H9 (cell line): Measurements from ENCODE around the gene TBC1D5. TPM values are rescaled to one million over a fixed set of nuclear protein-coding genes. Genes with fewer than 3 reads are reported as not detected.

Experiments
- DNase-seq: peaks from one replicate; pipeline ENCODE4 v3.0.0-alpha.2; 2017
- H2AFZ ChIP-seq: one replicate; pipeline ENCODE4 v1.6.1; 2013; ENCODE audit warnings: mild to moderate bottlenecking, low read length, control low read depth, moderate library complexity
- H2AK5ac ChIP-seq: 2 replicates; pipeline ENCODE4 v1.6.1; 2013; ENCODE audit warnings: low read length, control low read depth, mixed read lengths; ENCODE audit not compliant: insufficient read length
- H2BK120ac ChIP-seq: one replicate; pipeline ENCODE4 v1.6.1; 2013; ENCODE audit warnings: low read depth, mild to moderate bottlenecking, low read length, control low read depth, inconsistent platforms; ENCODE audit not compliant: poor library complexity, severe bottlenecking
- H2BK12ac ChIP-seq: 2 replicates; pipeline ENCODE4 v1.6.1; 2013; ENCODE audit warnings: low read length, control low read depth, mixed read lengths, low read depth; ENCODE audit not compliant: insufficient read length
- H2BK15ac ChIP-seq: 2 replicates; pipeline ENCODE4 v1.6.1; 2013; ENCODE audit warnings: low read depth, low read length, control low read depth
- H2BK20ac ChIP-seq: one replicate; pipeline ENCODE4 v1.6.1; 2013; ENCODE audit warnings: low read depth, mild to moderate bottlenecking, low read length, control low read depth, inconsistent platforms; ENCODE audit not compliant: poor library complexity, severe bottlenecking
- H2BK5ac ChIP-seq: 2 replicates; pipeline ENCODE4 v1.6.1; 2013; ENCODE audit warnings: low read length, control low read depth, mixed read lengths; ENCODE audit not compliant: insufficient read length
- H3K14ac ChIP-seq: 2 replicates; pipeline ENCODE4 v1.6.1; 2013; ENCODE audit warnings: low read length, control low read depth; ENCODE audit not compliant: insufficient read depth
- H3K18ac ChIP-seq: 2 replicates; pipeline ENCODE4 v1.6.1; 2013; ENCODE audit warnings: low read depth, mild to moderate bottlenecking, mixed read lengths, low read length, control low read depth; ENCODE audit not compliant: insufficient read length
- H3K23ac ChIP-seq: 2 replicates; pipeline ENCODE4 v1.6.1; 2013; ENCODE audit warnings: low read length, control low read depth, mixed read lengths, low read depth; ENCODE audit not compliant: insufficient read length
- H3K23me2 ChIP-seq: 2 replicates; pipeline ENCODE4 v1.6.1; 2013; ENCODE audit warnings: low read depth, mild to moderate bottlenecking, mixed read lengths, low read length, control low read depth; ENCODE audit not compliant: insufficient read length, poor library complexity, severe bottlenecking
- H3K27ac ChIP-seq: 2 replicates; pipeline ENCODE4 v1.5.1; 2013; ENCODE audit warnings: low read length, control low read depth, mixed read lengths, low read depth; ENCODE audit not compliant: insufficient read length
- H3K27me3 ChIP-seq: 2 replicates; pipeline ENCODE4 v1.6.1; 2013; ENCODE audit warnings: low read length, control low read depth, inconsistent platforms; ENCODE audit not compliant: insufficient read depth
- H3K4ac ChIP-seq: 2 replicates; pipeline ENCODE4 v1.6.1; 2013; ENCODE audit warnings: low read depth, mild to moderate bottlenecking, control low read depth, inconsistent platforms, low read length, moderate library complexity
- H3K4me1 ChIP-seq: 2 replicates; pipeline ENCODE4 v1.6.1; 2013; ENCODE audit warnings: low read length, control low read depth, inconsistent platforms; ENCODE audit not compliant: insufficient read depth
- H3K4me2 ChIP-seq: 2 replicates; pipeline ENCODE4 v1.6.1; 2013; ENCODE audit warnings: low read length, control low read depth, mixed read lengths; ENCODE audit not compliant: insufficient read length, insufficient read depth
- H3K56ac ChIP-seq: 2 replicates; pipeline ENCODE4 v1.6.1; 2013; ENCODE audit warnings: low read depth, mild to moderate bottlenecking, mixed read lengths, low read length, control low read depth; ENCODE audit not compliant: insufficient read length
- H3K79me1 ChIP-seq: 2 replicates; pipeline ENCODE4 v1.6.1; 2013; ENCODE audit warnings: low read depth, mild to moderate bottlenecking, moderate library complexity, low read length, control low read depth, inconsistent platforms; ENCODE audit not compliant: insufficient read depth, poor library complexity, severe bottlenecking
- H3K79me2 ChIP-seq: 2 replicates; pipeline ENCODE4 v1.6.1; 2013; ENCODE audit warnings: low read length, control low read depth, inconsistent platforms; ENCODE audit not compliant: insufficient read depth
- H3K9ac ChIP-seq: 2 replicates; pipeline ENCODE4 v1.6.1; 2013; ENCODE audit warnings: low read length, control low read depth, mixed read lengths; ENCODE audit not compliant: insufficient read length; ENCODE audit errors: extremely low read depth
- H3K9me3 ChIP-seq: one replicate; pipeline ENCODE4 v1.6.1; 2013; ENCODE audit warnings: low read depth, low read length, inconsistent platforms; ENCODE audit not compliant: control insufficient read depth
- H3T11ph ChIP-seq: one replicate; pipeline ENCODE4 v1.6.1; 2013; ENCODE audit warnings: mild to moderate bottlenecking, low read length, control low read depth, inconsistent platforms
- H4K20me1 ChIP-seq: one replicate; pipeline ENCODE4 v1.6.1; 2013; ENCODE audit not compliant: control insufficient read depth, insufficient read length, insufficient read depth
- H4K5ac ChIP-seq: 2 replicates; pipeline ENCODE4 v1.6.1; 2013; ENCODE audit warnings: low read depth, mild to moderate bottlenecking, mixed read lengths, low read length, control low read depth; ENCODE audit not compliant: insufficient read length
- H4K8ac ChIP-seq: replicated peaks from 2 replicates; pipeline ENCODE4 v1.6.1; 2013; ENCODE audit warnings: low read length, control low read depth, mixed read lengths, low read depth; ENCODE audit not compliant: insufficient read length
- H4K91ac ChIP-seq: 2 replicates; pipeline ENCODE4 v1.6.1; 2013; ENCODE audit warnings: low read depth, mild to moderate bottlenecking, moderate library complexity, mixed read lengths, low read length, control low read depth; ENCODE audit not compliant: insufficient read length
- H3K27ac Mint-ChIP-seq, 3 experiments: 2 replicates in 2 of 3; 3 replicates in 1 of 3; pipeline ENCODE4 v1.8.0; 2020 to 2021; ENCODE audit warnings: mixed read lengths in 3 of 3, mild to moderate bottlenecking in 1 of 3, moderate library complexity in 1 of 3
- H3K27me3 Mint-ChIP-seq: 2 replicates; pipeline ENCODE4 v1.8.0; 2021; ENCODE audit warnings: low read depth, mild to moderate bottlenecking, moderate library complexity, mixed read lengths
- H3K36me3 Mint-ChIP-seq, 3 experiments: 2 replicates in 2 of 3; 3 replicates in 1 of 3; pipeline ENCODE4 v1.8.0; 2020 to 2021; ENCODE audit warnings: low read depth in 3 of 3, mixed read lengths in 3 of 3; ENCODE audit not compliant: insufficient read depth in 1 of 3
- H3K4me1 Mint-ChIP-seq, 2 experiments: 2 replicates each; pipeline ENCODE4 v1.8.0; 2020; ENCODE audit warnings: mixed read lengths in 2 of 2
- H3K4me3 Mint-ChIP-seq, 2 experiments: 2 replicates in 1 of 2; 3 replicates in 1 of 2; pipeline ENCODE4 v1.8.0; 2020 to 2021; ENCODE audit warnings: mild to moderate bottlenecking in 2 of 2, mixed read lengths in 2 of 2, moderate library complexity in 1 of 2
- H3K9me3 Mint-ChIP-seq, 2 experiments: 2 replicates in 1 of 2; 3 replicates in 1 of 2; pipeline ENCODE4 v1.8.0; 2020; ENCODE audit warnings: mild to moderate bottlenecking in 2 of 2, mixed read lengths in 2 of 2, moderate library complexity in 1 of 2
- CTCF ChIP-seq: fragments of 200-600 bp; sonication (generic); conservative IDR thresholded peaks from 3 replicates; pipeline ENCODE4 v1.8.0; 2021; ENCODE audit warnings: antibody characterized with exemption, mild to moderate bottlenecking
- WGBS: extraction: QIAGEN DNeasy Blood & Tissue Kit; methylation state at CpG from one replicate; pipeline ENCODE4 v1.1.7; 2013; ENCODE audit warnings: missing lambda C conversion rate, low lambda C conversion rate, mixed read lengths; ENCODE audit not compliant: insufficient read length; ENCODE audit errors: extremely low coverage; 5-methylcytosine and 5-hydroxymethylcytosine counted together
- total RNA-seq: library from RNA; stranded (reverse); gene quantifications from 2 replicates; pipeline ENCODE4 v1.2.1, GENCODE V29; 2021

Gene TBC1D5
- total RNA-seq, 1 experiment from 2014 or later: 25.0 TPM

- Histone ChIP-seq H3K18ac (no peak overlapping the region), H4K5ac (no peak overlapping the region)
- H3K27ac Mint-ChIP-seq: 0 out of 7 replicates have a peak overlapping the region, but pooled peaks of 1 of the 3 experiments have one; percentile 76
Measured at GRCh38 chr3:17259685-17260084, 482.7 kb downstream of the TBC1D5 start.

More at GRCh38 chr3:17259685-17260084, 482.7 kb downstream of the TBC1D5 start:
- Histone ChIP-seq H3K9ac (no peak overlapping the region), H2BK20ac (no peak overlapping the region), H3K14ac (no peak overlapping the region), H3K4me1 (no peaks in the 10 kb centered on the region), H3K4me2 (no peak overlapping the region), H4K20me1 (no peaks in the 10 kb centered on the region), H3K9me3 (no peaks in the 10 kb centered on the region), H3K4ac (no peak overlapping the region), H3K56ac (no peak overlapping the region), H2BK12ac (no peak overlapping the region), H3K23me2 (no peaks in the 10 kb centered on the region), H4K8ac (no peak overlapping the region), H2BK120ac (no peak overlapping the region), H2BK5ac (no peak overlapping the region), H3T11ph (no peak overlapping the region), H3K23ac (no peak overlapping the region), H4K91ac (no peak overlapping the region), H3K79me2 (no peaks in the 10 kb centered on the region), H3K27ac (no peak overlapping the region), H2AFZ (no peak overlapping the region), H3K27me3 (no peaks in the 10 kb centered on the region), H2BK15ac (no peak overlapping the region), H2AK5ac (no peak overlapping the region), H3K79me1 (no peaks in the 10 kb centered on the region)
- no peak for DNase-seq
- Mint-ChIP-seq H3K4me1 (peaks cover 6 to 9% of the 10 kb centered on the region in 2 experiments), H3K36me3 (peaks cover 0 to 4% (median 0%) of the 10 kb centered on the region in 3 experiments; a peak in 1 of 7 replicates), H3K27me3 (no peaks in the 10 kb centered on the region), H3K4me3 (no peak overlapping the region), H3K9me3 (no peaks in the 10 kb centered on the region; a peak in 1 of 5 replicates)
- no peak for TF ChIP-seq CTCF
- WGBS: no CpG with 5 or more reads among the region's 5 CpGs
